Rectal smooth muscle tissue (tissue), 1 donor: ENCODE measurements around the gene CCDC57.

Experiments
- H3K27ac ChIP-seq: one replicate; pipeline ENCODE4 v1.7.0; 2013; ENCODE audit warnings: low read depth, low read length, inconsistent platforms
- H3K27me3 ChIP-seq: one replicate; pipeline ENCODE4 v1.7.0; 2013; ENCODE audit warnings: low read length; ENCODE audit not compliant: control insufficient read depth, insufficient read depth
- H3K36me3 ChIP-seq: one replicate; pipeline ENCODE4 v1.7.0; 2013; ENCODE audit warnings: low read length; ENCODE audit not compliant: control insufficient read depth, insufficient read depth
- H3K4me1 ChIP-seq: one replicate; pipeline ENCODE4 v1.7.0; 2013; ENCODE audit warnings: low read length; ENCODE audit not compliant: control insufficient read depth, insufficient read depth
- H3K4me3 ChIP-seq: one replicate; pipeline ENCODE4 v1.7.0; 2013; ENCODE audit warnings: low read length
- H3K9ac ChIP-seq: one replicate; pipeline ENCODE4 v1.7.0; 2013; ENCODE audit warnings: low read length

The CCDC57 gene

GRCh38 chr17:82108038-82108437, 104.6 kb downstream of the CCDC57 start:
- H3K4me1 ChIP-seq: peaks cover 6% of the 10 kb centered on the region
- H3K4me3 ChIP-seq: no peak overlapping the region
- no peaks in the 10 kb centered on the region for H3K36me3 ChIP-seq
- H3K27me3 ChIP-seq: no peaks in the 10 kb centered on the region
- no peak overlapping the region for H3K27ac ChIP-seq
- no peak overlapping the region for H3K9ac ChIP-seq

DNA sequence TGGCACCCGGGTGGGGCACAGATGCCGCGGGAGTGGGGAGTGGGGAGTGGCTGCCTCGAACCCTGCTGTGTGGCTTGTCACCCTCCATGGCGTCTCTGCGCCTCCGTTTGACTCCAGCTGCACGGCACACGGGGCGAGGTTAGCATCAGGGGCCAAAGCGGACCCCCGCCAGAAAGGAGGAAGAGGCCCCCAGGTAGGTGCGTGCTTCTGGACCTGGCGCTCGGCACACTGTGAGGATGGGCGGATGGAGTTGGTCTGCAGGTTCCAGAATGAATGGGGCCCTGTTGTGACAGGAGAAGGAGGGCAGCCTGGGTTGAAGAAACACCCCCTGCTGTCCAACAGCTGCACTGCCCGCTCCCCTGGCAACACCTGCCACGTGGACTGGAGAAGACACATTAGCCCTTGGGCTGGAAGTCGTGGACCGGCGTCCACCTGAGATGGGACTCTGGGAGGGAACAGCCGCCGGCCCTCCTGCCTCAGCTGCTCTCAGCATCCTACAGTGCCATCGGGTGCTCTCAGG, 105.2 kb downstream of the CCDC57 start:
- Histone ChIP-seq H3K9ac (no peak overlapping the region), H3K4me3 (no peak overlapping the region), H3K27ac (no peak overlapping the region), H3K36me3 (no peaks in the 10 kb centered on the region), H3K27me3 (no peaks in the 10 kb centered on the region), H3K4me1 (peaks cover 6% of the 10 kb centered on the region)

DNA sequence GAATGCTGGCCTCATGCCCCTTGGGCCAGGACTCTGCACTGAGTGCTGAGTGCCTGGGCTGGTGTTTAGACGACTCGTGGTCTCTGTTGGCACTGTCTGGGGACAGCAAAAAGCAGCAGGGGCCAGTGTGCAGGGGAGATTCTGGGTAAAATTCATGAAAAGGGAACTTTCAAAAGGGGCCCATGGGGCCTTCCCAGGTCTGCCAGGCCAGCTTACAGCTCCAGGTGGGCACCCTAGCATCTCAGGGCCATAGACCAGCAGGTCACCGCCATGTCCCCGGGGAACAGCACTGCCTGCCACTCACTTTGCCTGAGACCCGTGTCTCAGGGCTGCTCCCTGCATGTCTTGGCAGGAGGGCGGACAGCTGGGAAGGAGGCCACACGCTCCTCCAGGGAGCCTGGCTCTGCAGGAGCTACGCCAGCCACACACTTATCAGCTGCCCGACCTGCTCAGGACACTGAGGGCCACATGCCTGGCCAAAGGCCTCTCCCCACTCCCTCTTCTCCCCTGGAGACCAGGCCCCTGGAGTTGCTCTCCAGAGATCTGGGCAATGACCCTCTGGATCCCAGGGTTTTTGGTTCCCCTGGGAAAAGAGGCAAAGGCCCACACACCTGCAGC, 105.8 kb downstream of the CCDC57 start:
- H3K4me1 ChIP-seq: peaks cover 6% of the 10 kb centered on the region
- no peaks in the 10 kb centered on the region for H3K36me3 ChIP-seq
- H3K4me3 ChIP-seq: peak overlapping the region; percentile 48
- H3K9ac ChIP-seq: peak overlapping the region; percentile 13
- no peaks in the 10 kb centered on the region for H3K27me3 ChIP-seq
- peak overlapping the region; percentile 26 for H3K27ac ChIP-seq

DNA sequence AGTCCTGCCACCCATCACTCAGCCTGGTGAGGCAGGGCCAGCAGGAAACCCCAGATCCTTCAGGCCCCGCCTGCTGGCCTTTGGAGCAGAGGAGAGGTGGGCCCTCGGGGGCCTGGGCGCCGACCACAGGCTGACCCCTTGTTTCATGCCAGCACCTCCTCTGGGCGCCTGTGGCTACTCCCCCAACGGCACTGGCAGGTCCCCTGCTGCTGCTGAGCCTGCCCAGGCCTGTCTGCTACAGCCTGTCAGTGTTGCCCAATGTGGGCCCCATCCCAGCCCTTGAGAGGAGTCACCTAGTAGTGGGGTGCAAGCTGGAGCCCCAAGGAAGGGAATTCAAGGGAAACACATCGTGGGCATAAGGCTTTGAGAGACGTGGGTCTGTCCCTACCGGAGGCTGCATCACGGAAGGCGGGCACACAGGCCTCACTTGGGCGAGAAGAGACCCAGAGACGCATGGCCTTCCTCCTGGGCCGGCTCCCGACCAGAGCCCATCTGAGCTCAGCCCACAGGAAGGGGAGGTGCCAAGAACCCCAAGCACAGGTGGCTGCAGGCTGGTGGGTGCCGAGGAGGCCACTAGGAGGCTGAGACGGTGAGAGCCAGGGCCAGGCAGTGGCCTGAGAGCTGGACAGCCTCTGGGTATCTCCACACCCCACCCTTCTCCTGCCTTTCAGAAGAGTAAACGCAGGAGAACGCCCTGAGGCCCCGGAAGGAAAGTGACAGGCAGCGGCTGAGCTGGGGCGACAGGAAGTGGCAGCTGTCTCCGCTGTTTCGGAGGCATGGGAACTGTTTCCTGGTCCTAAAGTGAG, 106.6 kb downstream of the CCDC57 start:
- Histone ChIP-seq H3K9ac (peak overlapping the region; percentile 14), H3K4me1 (peaks cover 6% of the 10 kb centered on the region), H3K27me3 (no peaks in the 10 kb centered on the region), H3K27ac (peak overlapping the region; percentile 26), H3K4me3 (peak overlapping the region; percentile 48), H3K36me3 (no peaks in the 10 kb centered on the region)

GRCh38 chr17:82105417-82105881, 107.2 kb downstream of the CCDC57 start:
- Histone ChIP-seq H3K36me3 (no peaks in the 10 kb centered on the region), H3K27me3 (no peaks in the 10 kb centered on the region), H3K27ac (no peak overlapping the region), H3K9ac (no peak overlapping the region), H3K4me1 (peaks cover 6% of the 10 kb centered on the region), H3K4me3 (no peak overlapping the region)

GRCh38 chr17:82104797-82105416, 107.7 kb downstream of the CCDC57 start:
- no peak overlapping the region for H3K4me3 ChIP-seq
- H3K27me3 ChIP-seq: no peaks in the 10 kb centered on the region
- no peaks in the 10 kb centered on the region for H3K36me3 ChIP-seq
- H3K27ac ChIP-seq: no peak overlapping the region
- H3K9ac ChIP-seq: no peak overlapping the region
- H3K4me1 ChIP-seq: peaks cover 6% of the 10 kb centered on the region

GRCh38 chr17:82103553-82104451, 108.8 kb downstream of the CCDC57 start:
- peaks cover 12% of the 10 kb centered on the region for H3K4me1 ChIP-seq
- H3K4me3 ChIP-seq: no peak overlapping the region
- no peaks in the 10 kb centered on the region for H3K27me3 ChIP-seq
- H3K27ac ChIP-seq: peak overlapping the region; percentile 74
- H3K9ac ChIP-seq: no peak overlapping the region
- H3K36me3 ChIP-seq: no peaks in the 10 kb centered on the region

DNA sequence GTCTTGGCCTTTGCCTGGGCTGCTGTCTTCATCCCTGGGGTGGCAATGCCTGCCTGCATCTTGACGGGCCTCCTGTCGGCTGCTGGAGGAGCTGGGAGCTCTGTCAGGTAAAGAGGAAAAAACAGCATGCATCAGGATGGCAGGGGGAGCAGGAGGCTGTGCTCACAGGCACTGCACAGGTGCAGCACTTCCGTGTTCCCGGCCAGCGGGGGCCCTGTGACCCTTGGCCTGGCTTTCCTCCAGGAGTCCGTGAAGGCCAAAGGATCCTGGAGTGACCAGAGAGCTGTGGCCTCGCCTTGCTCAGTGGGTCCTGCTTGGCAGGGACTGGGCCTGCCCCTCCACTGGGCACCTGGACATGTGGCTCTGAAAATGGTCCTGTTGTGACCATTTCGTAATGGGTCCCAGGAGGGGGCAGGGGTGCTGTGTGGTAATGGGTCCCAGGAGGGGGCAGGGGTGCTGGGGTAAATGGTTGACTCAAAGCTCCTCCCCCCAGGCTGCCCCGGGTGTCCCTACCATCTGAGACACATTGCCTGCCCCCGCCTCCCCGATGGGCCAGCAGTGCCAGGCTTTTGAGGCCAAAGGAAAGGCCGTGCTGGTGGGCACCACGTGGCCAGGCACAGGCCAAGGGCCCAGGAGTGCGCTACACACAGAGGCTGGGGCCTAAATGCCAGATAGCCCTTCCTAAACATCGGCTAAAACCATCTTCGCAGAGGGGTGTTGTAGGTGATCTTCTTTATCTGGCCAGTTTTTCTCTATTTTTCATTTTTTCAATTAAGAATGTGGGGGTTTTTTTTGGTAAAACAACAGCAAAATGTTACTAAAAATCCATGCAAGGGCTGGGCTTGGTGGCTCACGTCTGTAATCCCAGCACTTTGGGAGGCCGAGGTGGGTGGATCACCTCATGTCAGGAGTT, 110.6 kb downstream of the CCDC57 start:
- Histone ChIP-seq H3K4me3 (no peak overlapping the region), H3K9ac (no peak overlapping the region)

DNA sequence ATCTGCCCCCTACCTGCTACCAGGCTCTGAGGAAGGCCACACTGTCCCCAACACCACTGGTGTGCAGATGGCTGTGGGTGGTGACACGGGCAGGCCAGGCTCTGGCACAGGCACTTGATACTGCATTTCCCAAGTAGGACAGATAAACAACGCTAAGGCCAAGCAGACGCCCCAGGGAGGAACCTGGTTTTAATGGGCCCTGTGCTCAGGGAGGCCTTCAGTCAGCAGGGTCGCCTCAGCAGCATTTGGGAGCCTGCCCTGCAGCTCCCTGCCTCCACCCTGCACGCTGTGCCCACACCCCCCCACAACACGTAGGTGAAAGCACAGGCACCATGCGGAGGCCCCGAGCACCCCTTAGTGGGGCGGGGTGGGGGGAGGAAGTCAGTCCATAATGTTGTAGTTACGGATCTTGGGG, 111.3 kb downstream of the CCDC57 start:
- Histone ChIP-seq H3K36me3 (no peaks in the 10 kb centered on the region), H3K9ac (no peak overlapping the region), H3K27ac (no peak overlapping the region), H3K27me3 (no peaks in the 10 kb centered on the region), H3K4me1 (peaks cover 20% of the 10 kb centered on the region), H3K4me3 (no peak overlapping the region)

More for the DNA sequence above, 110.6 kb downstream of the CCDC57 start:
- H3K27ac ChIP-seq: no peak overlapping the region
- H3K27me3 ChIP-seq: no peaks in the 10 kb centered on the region
- H3K4me1 ChIP-seq: peaks cover 13% of the 10 kb centered on the region
- no peaks in the 10 kb centered on the region for H3K36me3 ChIP-seq

DNA sequence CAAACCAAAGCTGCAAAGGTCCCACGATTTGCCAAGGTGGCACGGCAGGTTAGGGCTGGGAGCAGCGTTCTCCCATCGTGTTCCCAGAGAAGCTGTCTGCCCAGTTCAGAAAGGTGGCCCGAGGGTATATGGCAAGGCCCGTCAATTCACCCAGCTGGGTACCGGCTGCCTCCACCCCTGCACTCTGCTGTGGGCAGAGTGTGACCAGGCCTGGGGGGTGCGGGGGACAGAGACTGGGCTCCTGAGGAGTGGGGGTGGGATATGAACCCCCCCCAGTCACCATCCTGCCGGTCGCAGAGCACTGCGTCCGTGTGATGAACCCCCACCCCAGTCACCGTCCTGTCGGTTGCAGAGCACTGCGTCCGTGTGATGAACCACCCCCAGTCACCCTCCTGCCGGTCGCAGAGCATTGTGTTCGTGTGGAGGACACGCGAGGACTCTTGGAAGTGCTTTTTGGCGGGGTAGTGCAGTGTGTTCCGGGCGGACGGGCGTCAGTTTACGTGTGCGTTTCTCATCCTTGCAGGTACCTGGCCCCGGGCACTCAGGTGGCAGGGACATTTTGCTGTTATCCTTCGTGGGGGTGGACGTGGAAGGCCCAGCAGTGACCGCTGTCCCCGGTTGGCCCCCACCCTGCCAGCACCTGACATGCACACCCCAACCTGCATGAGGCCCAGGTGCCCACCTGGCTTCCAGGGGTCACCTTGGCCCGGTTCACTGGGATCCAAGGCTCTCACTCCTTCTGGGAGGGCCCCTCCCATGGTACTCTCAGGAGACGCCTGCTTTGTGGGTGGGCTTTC, 111.9 kb downstream of the CCDC57 start:
- H3K9ac ChIP-seq: no peak overlapping the region
- H3K36me3 ChIP-seq: no peaks in the 10 kb centered on the region
- H3K4me1 ChIP-seq: peaks cover 21% of the 10 kb centered on the region
- no peak overlapping the region for H3K4me3 ChIP-seq
- H3K27ac ChIP-seq: no peak overlapping the region
- H3K27me3 ChIP-seq: no peaks in the 10 kb centered on the region
